SU-DHL-6 (cell line): ENCODE results near the gene LCP1.

Source experiments
- CTCF ChIP-seq: fragments of 200-600 bp; sonication (generic); IDR thresholded peaks from one replicate; pipeline ENCODE4 v1.5.1; 2017; ENCODE audit warnings: antibody characterized with exemption, mild to moderate bottlenecking, low read length, moderate library complexity; ENCODE audit not compliant: insufficient read depth, poor library complexity, severe bottlenecking
- EZH2phosphoT487 ChIP-seq: fragments of 200-600 bp; sonication (generic), shearing (Covaris generic); conservative IDR thresholded peaks from 2 replicates; pipeline ENCODE4 v1.6.1; 2018; ENCODE audit warnings: mild to moderate bottlenecking, antibody characterized with exemption, low read length, moderate library complexity, mixed read lengths

- TF ChIP-seq CTCF (no peak), EZH2phosphoT487 (no peak)
These were observed 54.5 kb downstream of the LCP1 start for GRCh38 chr13:46127358-46128023.
